Astrocyte (in vitro differentiated cells and primary cell): ENCODE measurements around the gene LAMB1. TPM values are rescaled to one million over a fixed set of nuclear protein-coding genes. Genes with fewer than 3 reads are reported as not detected.

ENCODE experiments used
- DNase-seq: peaks from one replicate; pipeline ENCODE4 v3.0.0-alpha.2; 2010; ENCODE audit warnings: low read depth
- FAIRE-seq: peaks from 2 replicates; lab custom pipeline; 2011; peaks lifted over from hg19 to GRCh38; lab: Jason Lieb, UNC
- H2AFZ ChIP-seq: 2 replicates; pipeline ENCODE4 v1.6.0; 2012; ENCODE audit warnings: low read depth, low read length, inconsistent platforms
- H3K27ac ChIP-seq: 2 replicates; pipeline ENCODE4 v1.5.1; 2011; ENCODE audit warnings: low read depth, low read length, inconsistent platforms
- H3K27me3 ChIP-seq: 2 replicates; pipeline ENCODE4 v1.6.0; 2011; ENCODE audit warnings: low read length, inconsistent platforms; ENCODE audit not compliant: insufficient read depth
- H3K36me3 ChIP-seq: 2 replicates; pipeline ENCODE4 v1.5.1; 2011; ENCODE audit warnings: low read length, inconsistent platforms; ENCODE audit not compliant: insufficient read depth
- H3K4me1 ChIP-seq: 2 replicates; pipeline ENCODE4 v1.5.1; 2011; ENCODE audit warnings: low read length, inconsistent platforms; ENCODE audit not compliant: insufficient read depth
- H3K4me2 ChIP-seq: 2 replicates; pipeline ENCODE4 v1.6.0; 2012; ENCODE audit warnings: low read length, inconsistent platforms
- H3K4me3 ChIP-seq: 2 replicates; pipeline ENCODE4 v1.5.1; 2011; ENCODE audit warnings: low read depth, mild to moderate bottlenecking, low read length, inconsistent platforms; ENCODE audit not compliant: insufficient read depth
- H3K79me2 ChIP-seq: 2 replicates; pipeline ENCODE4 v1.6.0; 2012; ENCODE audit warnings: mild to moderate bottlenecking, low read length, inconsistent platforms; ENCODE audit not compliant: insufficient read depth
- H3K9ac ChIP-seq: 2 replicates; pipeline ENCODE4 v1.6.0; 2012; ENCODE audit warnings: mild to moderate bottlenecking, low read length, inconsistent platforms
- H3K9me3 ChIP-seq: 2 replicates; pipeline ENCODE4 v1.5.1; 2012; ENCODE audit warnings: low read depth, mild to moderate bottlenecking, low read length, inconsistent platforms; ENCODE audit not compliant: insufficient read depth
- H4K20me1 ChIP-seq: 2 replicates; pipeline ENCODE4 v1.6.0; 2012; ENCODE audit warnings: low read length, inconsistent platforms; ENCODE audit not compliant: insufficient read depth
- H3K27ac Mint-ChIP-seq: one replicate; pipeline ENCODE4 v1.8.0; 2021; ENCODE audit warnings: mild to moderate bottlenecking, mixed read lengths; ENCODE audit not compliant: unreplicated experiment
- H3K27me3 Mint-ChIP-seq: one replicate; pipeline ENCODE4 v1.8.0; 2021; ENCODE audit warnings: low read depth, mixed read lengths; ENCODE audit not compliant: unreplicated experiment
- H3K36me3 Mint-ChIP-seq: one replicate; pipeline ENCODE4 v1.8.0; 2021; ENCODE audit warnings: low read depth, mixed read lengths; ENCODE audit not compliant: unreplicated experiment
- H3K4me1 Mint-ChIP-seq: one replicate; pipeline ENCODE4 v1.8.0; 2021; ENCODE audit warnings: low read depth, mixed read lengths; ENCODE audit not compliant: unreplicated experiment
- H3K4me3 Mint-ChIP-seq: one replicate; pipeline ENCODE4 v1.8.0; 2021; ENCODE audit warnings: mild to moderate bottlenecking, moderate library complexity, mixed read lengths; ENCODE audit not compliant: unreplicated experiment
- H3K9me3 Mint-ChIP-seq: one replicate; pipeline ENCODE4 v1.8.0; 2021; ENCODE audit warnings: mild to moderate bottlenecking, mixed read lengths; ENCODE audit not compliant: unreplicated experiment
- EZH2 ChIP-seq: IDR thresholded peaks from 2 replicates; pipeline ENCODE4 v1.6.1; 2012; ENCODE audit warnings: mild to moderate bottlenecking, low read length, inconsistent platforms; ENCODE audit not compliant: insufficient read depth
- total RNA-seq: library from RNA; stranded (reverse); gene quantifications from 2 replicates; pipeline ENCODE4 v1.2.1, GENCODE V29; 2021
- TF ChIP-seq, protein P1 (sequence below): IDR thresholded peaks from 2 replicates; pipeline ENCODE4 v1.5.1; 2011; ENCODE audit warnings: low read depth, mild to moderate bottlenecking, inconsistent platforms, low read length, moderate library complexity; ENCODE audit not compliant: insufficient read depth

The LAMB1 gene
- total RNA-seq, 1 donor from 2014 or later, result 403 TPM

- H3K4me1 Mint-ChIP-seq, result peaks cover 11% of the 10 kb centered on the region
- Histone ChIP-seq H3K4me1 (no peaks in the 10 kb centered on the region), H3K9me3 (no peaks in the 10 kb centered on the region), H3K79me2 (peaks cover 87% of the 10 kb centered on the region), H4K20me1 (peaks cover 77% of the 10 kb centered on the region), H3K27ac (no peak overlapping the region), H3K27me3 (no peaks in the 10 kb centered on the region), H3K4me3 (no peak overlapping the region), H3K9ac (no peak overlapping the region), H3K36me3 (peaks cover 85% of the 10 kb centered on the region), H2AFZ (no peak overlapping the region), H3K4me2 (no peak overlapping the region)
- DNase-seq (no peak), FAIRE-seq (no peak)
- peak overlapping the region; percentile 20 for H3K27ac Mint-ChIP-seq
- TF ChIP-seq, protein P1, sequence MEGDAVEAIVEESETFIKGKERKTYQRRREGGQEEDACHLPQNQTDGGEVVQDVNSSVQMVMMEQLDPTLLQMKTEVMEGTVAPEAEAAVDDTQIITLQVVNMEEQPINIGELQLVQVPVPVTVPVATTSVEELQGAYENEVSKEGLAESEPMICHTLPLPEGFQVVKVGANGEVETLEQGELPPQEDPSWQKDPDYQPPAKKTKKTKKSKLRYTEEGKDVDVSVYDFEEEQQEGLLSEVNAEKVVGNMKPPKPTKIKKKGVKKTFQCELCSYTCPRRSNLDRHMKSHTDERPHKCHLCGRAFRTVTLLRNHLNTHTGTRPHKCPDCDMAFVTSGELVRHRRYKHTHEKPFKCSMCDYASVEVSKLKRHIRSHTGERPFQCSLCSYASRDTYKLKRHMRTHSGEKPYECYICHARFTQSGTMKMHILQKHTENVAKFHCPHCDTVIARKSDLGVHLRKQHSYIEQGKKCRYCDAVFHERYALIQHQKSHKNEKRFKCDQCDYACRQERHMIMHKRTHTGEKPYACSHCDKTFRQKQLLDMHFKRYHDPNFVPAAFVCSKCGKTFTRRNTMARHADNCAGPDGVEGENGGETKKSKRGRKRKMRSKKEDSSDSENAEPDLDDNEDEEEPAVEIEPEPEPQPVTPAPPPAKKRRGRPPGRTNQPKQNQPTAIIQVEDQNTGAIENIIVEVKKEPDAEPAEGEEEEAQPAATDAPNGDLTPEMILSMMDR, result no peak
- no peak for TF ChIP-seq EZH2
- no peaks in the 10 kb centered on the region for H3K9me3 Mint-ChIP-seq
- no peak overlapping the region for H3K4me3 Mint-ChIP-seq
- H3K27me3 Mint-ChIP-seq, result no peaks in the 10 kb centered on the region
- H3K36me3 Mint-ChIP-seq, result peaks cover 41% of the 10 kb centered on the region
These were observed 20.7 kb downstream of the LAMB1 start for GRCh38 chr7:107982042-107982840.

- Histone ChIP-seq H3K27me3 (no peaks in the 10 kb centered on the region), H3K36me3 (peaks cover 85% of the 10 kb centered on the region), H3K9ac (no peak overlapping the region), H3K79me2 (peaks cover 86% of the 10 kb centered on the region), H2AFZ (no peak overlapping the region), H3K27ac (no peak overlapping the region), H4K20me1 (peaks cover 77% of the 10 kb centered on the region), H3K4me1 (no peaks in the 10 kb centered on the region), H3K4me2 (no peak overlapping the region), H3K9me3 (no peaks in the 10 kb centered on the region), H3K4me3 (no peak overlapping the region)
- DNase-seq (no peak), FAIRE-seq (no peak)
- no peaks in the 10 kb centered on the region for H3K27me3 Mint-ChIP-seq
- peaks cover 11% of the 10 kb centered on the region for H3K4me1 Mint-ChIP-seq
- H3K36me3 Mint-ChIP-seq, result peaks cover 42% of the 10 kb centered on the region
- no peaks in the 10 kb centered on the region for H3K9me3 Mint-ChIP-seq
- no peak overlapping the region for H3K4me3 Mint-ChIP-seq
- TF ChIP-seq EZH2, result no peak
- TF ChIP-seq, protein P1, result no peak
- H3K27ac Mint-ChIP-seq, result no peak overlapping the region
These were observed 21.5 kb downstream of the LAMB1 start for GRCh38 chr7:107981466-107981865.

DNA sequence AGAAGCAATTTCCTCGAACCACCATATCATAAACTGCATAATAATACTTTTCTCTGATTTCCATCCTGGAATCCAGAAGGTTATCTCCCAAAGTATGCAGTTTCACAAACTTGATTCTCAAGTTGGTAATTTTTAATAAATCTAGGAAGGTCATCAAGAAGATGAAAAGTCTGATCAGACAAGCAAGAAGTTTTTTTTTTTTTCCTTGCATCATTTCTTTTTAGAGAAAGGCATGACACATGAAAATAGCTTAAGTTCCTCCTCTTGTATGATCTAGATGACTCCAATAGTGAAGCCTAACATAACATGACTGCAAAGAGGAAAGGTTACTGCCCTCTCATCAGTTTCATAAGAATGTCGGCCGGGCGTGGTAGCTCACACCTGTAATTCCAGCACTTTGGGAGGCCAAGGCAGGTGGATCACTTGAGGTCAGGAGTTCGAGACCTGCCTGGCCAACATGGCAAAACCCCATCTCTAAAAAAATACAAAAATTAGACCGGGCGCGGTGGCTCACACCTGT is 22.2 kb downstream of the LAMB1 start:
- peaks cover 85% of the 10 kb centered on the region for H3K36me3 ChIP-seq

More for the DNA sequence above, 22.2 kb downstream of the LAMB1 start:
- peaks cover 38% of the 10 kb centered on the region for H3K36me3 Mint-ChIP-seq
- FAIRE-seq (no peak), DNase-seq (no peak)
- H3K4me3 ChIP-seq, result no peak overlapping the region
- TF ChIP-seq EZH2, result no peak
- TF ChIP-seq, protein P1, result no peak
- peaks cover 11% of the 10 kb centered on the region for H3K4me1 Mint-ChIP-seq
- peaks cover 85% of the 10 kb centered on the region for H3K79me2 ChIP-seq
- no peak overlapping the region for H2AFZ ChIP-seq
- peaks cover 77% of the 10 kb centered on the region for H4K20me1 ChIP-seq
- no peaks in the 10 kb centered on the region for H3K27me3 Mint-ChIP-seq
- H3K4me3 Mint-ChIP-seq, result no peak overlapping the region
- no peak overlapping the region for H3K4me2 ChIP-seq
- no peaks in the 10 kb centered on the region for H3K9me3 ChIP-seq
- no peaks in the 10 kb centered on the region for H3K4me1 ChIP-seq
- no peak overlapping the region for H3K27ac Mint-ChIP-seq
- H3K9ac ChIP-seq, result no peak overlapping the region
- no peak overlapping the region for H3K27ac ChIP-seq
- H3K9me3 Mint-ChIP-seq, result no peaks in the 10 kb centered on the region
- H3K27me3 ChIP-seq, result no peaks in the 10 kb centered on the region
